Large intestine (tissue), 3 donors: ENCODE results near the gene OR2V2. TPM values are rescaled to one million over a fixed set of nuclear protein-coding genes. Genes with fewer than 3 reads are reported as not detected.

Experiments
- DNase-seq, 2 donors: peaks; one replicate each; pipeline versions ENCODE4 v3.0.0 to v3.0.0-alpha.2; 2013
- H3K27ac ChIP-seq: one replicate; pipeline ENCODE4 v1.5.1; 2013; ENCODE audit warnings: low read length
- H3K27me3 ChIP-seq: 2 replicates; pipeline ENCODE4 v1.6.1; 2013; ENCODE audit warnings: low read length; ENCODE audit not compliant: control insufficient read depth, insufficient read depth
- H3K36me3 ChIP-seq: 2 replicates; pipeline ENCODE4 v1.6.1; 2013; ENCODE audit warnings: low read length; ENCODE audit not compliant: control insufficient read depth, insufficient read depth
- H3K4me1 ChIP-seq: one replicate; pipeline ENCODE4 v1.6.1; 2013; ENCODE audit warnings: low read length; ENCODE audit not compliant: control insufficient read depth, insufficient read depth
- H3K4me3 ChIP-seq: one replicate; pipeline ENCODE4 v1.5.1; 2013; ENCODE audit warnings: low read length
- H3K9me3 ChIP-seq: one replicate; pipeline ENCODE4 v1.6.1; 2013; ENCODE audit warnings: mild to moderate bottlenecking, low read depth, low read length, moderate library complexity; ENCODE audit not compliant: control insufficient read depth
- WGBS: methylation state at CpG from one replicate; pipeline ENCODE4 v1.1.5; 2013; ENCODE audit warnings: low lambda C conversion rate; ENCODE audit not compliant: insufficient coverage; 5-methylcytosine and 5-hydroxymethylcytosine counted together
- polyA plus RNA-seq: library from polyadenylated mRNA; unstranded; fragments of 120-200 nt; gene quantifications from one replicate; pipeline ENCODE4 v1.2.1, GENCODE V29; 2013

OR2V2 gene
- polyA plus RNA-seq, 1 donor, result not detected

DNA sequence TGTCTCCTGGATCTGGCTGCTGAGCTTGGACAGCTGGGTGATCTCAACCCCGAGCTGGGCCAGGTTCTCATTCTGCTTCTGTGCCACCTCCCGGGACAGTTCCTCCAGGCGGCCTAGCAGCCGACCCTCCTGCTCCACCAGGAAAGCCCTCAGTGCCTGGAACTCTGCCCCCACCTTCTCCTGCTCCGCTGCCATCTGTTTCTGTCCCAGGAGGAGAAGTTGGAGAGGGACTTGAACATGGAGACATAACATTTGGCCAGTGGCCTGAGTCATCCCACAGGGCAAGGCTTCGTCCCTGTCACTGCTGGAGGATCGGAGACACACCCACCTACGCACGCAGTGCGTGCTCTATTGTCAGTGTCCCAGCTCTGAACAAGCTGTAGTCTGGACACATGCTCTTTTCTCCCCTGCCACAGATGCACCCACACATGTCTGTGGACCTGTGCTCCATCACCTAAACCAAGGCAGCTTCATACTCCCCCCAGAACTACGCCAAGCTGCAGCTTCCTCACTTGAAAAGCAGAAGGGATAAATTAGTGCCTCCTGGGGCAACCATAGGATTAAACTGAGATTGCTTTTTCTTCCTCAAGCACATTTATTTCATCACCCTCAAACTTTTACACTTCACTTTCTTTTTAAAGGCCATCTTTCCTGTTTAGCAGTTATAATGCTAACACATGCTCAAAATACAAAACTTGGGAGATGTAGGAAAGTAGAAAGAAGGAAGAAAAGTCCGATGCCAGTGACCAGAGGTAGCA is 52.7 kb downstream of the OR2V2 start:
- Histone ChIP-seq H3K36me3 (no peaks in the 10 kb centered on the region), H3K4me1 (peaks cover 9% of the 10 kb centered on the region), H3K4me3 (no peak overlapping the region), H3K9me3 (peaks cover 6% of the 10 kb centered on the region), H3K27ac (no peak overlapping the region), H3K27me3 (peaks cover 61% of the 10 kb centered on the region)
- DNase-seq, result no peak
- 60% methylated on average over 1 of the region's 12 CpGs for WGBS

DNA sequence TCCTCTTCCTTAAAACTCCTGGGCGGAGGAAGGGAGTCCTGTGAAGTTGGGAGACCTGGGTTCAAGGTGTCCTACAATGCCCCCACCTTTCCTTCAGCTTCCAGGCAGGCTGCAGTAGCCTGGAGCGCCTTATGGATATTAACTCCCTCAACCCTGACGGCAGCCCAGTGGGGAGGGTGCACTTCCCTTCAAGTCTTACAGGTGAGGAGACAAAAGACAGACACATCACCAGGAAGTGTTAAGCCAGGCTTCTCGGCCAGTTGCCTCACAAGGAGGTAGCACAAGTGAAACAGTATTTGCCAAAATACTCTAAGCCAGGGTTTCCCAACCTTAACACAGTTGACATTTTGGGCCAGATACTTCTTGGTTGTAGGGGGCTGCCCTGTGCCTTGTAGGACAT is 53.4 kb downstream of the OR2V2 start:
- Histone ChIP-seq H3K4me3 (no peak overlapping the region), H3K4me1 (peaks cover 16% of the 10 kb centered on the region), H3K27ac (no peak overlapping the region), H3K9me3 (peaks cover 2% of the 10 kb centered on the region), H3K36me3 (no peaks in the 10 kb centered on the region), H3K27me3 (peaks cover 61% of the 10 kb centered on the region)
- no CpG with 5 or more reads among the region's 4 CpGs for WGBS
- no peak for DNase-seq

DNA sequence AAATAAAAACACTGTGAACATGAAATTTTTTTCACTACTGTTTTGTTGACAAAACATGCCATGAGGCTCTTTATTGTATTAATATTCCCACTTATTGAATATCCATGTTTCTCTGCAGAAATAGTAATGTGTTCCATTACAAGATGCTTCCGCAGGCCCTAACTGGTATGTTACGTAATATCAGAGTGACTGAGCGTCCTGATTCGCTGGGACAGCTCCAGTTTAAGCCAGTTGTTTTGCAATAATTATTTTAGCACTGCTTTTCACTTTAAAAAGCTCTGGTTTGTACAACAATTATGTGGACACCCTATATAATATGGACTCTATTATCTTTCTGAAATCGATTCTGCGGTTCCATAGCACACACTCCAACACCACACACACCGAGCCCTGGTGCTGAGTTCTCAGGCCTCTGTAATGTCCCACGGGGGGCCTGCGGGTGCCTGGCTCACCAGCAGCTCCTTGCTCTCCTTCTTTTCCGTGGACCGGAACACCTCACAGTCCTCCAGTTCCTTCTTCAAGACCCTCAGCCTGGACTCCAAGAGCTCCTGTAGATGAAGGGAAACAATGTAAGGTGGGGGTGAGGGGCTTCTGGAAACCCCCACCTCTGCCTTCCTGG is 55.8 kb downstream of the OR2V2 start:
- Histone ChIP-seq H3K4me1 (peaks cover 17% of the 10 kb centered on the region), H3K4me3 (no peak overlapping the region), H3K27me3 (peaks cover 59% of the 10 kb centered on the region), H3K27ac (no peak overlapping the region), H3K9me3 (peaks cover 2% of the 10 kb centered on the region), H3K36me3 (no peaks in the 10 kb centered on the region)
- WGBS, result 60% methylated on average over 1 of the region's 11 CpGs
- DNase-seq, result no peak

DNA sequence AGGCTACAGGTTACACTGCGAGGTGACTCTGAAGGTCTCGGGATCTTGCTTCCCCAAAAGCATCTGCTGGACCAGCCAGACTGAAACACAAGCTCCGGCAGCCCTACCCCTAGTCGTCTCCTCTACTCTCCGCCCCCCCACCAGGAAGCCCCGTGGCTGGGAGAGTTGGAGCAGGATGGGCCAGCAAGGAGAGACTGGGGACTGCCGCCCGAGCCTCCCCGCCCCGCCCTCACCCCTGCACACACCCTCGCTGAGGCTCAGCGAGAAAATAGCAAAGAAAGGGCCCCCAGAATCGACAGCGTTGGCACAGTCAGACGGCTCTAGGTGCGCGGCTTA is 56.4 kb downstream of the OR2V2 start:
- H3K27ac ChIP-seq, result no peak overlapping the region

DNA sequence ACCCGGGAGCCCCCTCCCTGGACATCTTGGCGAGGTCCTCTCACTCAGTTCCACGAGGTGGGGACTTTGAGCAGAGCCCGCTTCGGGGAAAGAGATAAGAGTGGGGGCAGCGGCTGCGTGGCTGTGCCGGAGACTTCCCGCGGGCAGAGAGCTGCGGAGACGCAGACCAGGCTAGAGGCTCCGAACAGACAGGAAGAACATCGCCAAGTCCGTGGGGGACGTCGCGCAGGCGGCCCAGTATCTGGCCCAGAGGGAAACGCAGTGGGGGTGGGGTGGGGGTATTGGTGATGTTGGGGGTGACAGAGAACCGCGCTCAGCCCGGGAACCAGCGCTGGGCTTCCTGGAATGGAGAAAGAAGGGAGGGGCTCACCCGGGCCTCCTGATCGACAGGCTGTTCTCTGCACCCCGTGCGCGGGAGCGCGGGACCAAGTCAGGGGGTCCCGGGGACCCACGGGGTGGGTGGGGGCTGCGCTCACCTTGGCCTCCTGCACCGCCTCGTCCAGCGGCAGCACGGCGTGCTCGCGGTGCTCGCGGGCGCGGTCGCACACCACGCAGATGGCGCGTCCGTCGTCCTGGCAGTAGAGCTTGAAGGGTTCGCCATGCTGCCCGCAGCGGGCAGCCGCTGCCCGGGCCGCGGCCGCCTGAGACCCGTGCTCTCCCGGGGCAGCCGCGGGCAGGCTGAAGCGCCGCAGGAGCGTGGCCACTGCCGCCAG is 56.9 kb downstream of the OR2V2 start:
- Histone ChIP-seq H3K4me3 (peak overlapping the region; percentile 34), H3K4me1 (peaks cover 17% of the 10 kb centered on the region), H3K27ac (no peak overlapping the region), H3K9me3 (peaks cover 2% of the 10 kb centered on the region), H3K27me3 (peaks cover 56% of the 10 kb centered on the region), H3K36me3 (no peaks in the 10 kb centered on the region)
- no CpG with 5 or more reads among the region's 67 CpGs for WGBS
- peak in 1 of 2 donors; percentile 51 for DNase-seq

More for the DNA sequence above, 56.4 kb downstream of the OR2V2 start:
- WGBS, result no CpG with 5 or more reads among the region's 17 CpGs
- peaks cover 17% of the 10 kb centered on the region for H3K4me1 ChIP-seq
- no peak for DNase-seq
- peaks cover 56% of the 10 kb centered on the region for H3K27me3 ChIP-seq
- H3K4me3 ChIP-seq, result peak overlapping the region; percentile 34
- no peaks in the 10 kb centered on the region for H3K36me3 ChIP-seq
- H3K9me3 ChIP-seq, result peaks cover 2% of the 10 kb centered on the region

DNA sequence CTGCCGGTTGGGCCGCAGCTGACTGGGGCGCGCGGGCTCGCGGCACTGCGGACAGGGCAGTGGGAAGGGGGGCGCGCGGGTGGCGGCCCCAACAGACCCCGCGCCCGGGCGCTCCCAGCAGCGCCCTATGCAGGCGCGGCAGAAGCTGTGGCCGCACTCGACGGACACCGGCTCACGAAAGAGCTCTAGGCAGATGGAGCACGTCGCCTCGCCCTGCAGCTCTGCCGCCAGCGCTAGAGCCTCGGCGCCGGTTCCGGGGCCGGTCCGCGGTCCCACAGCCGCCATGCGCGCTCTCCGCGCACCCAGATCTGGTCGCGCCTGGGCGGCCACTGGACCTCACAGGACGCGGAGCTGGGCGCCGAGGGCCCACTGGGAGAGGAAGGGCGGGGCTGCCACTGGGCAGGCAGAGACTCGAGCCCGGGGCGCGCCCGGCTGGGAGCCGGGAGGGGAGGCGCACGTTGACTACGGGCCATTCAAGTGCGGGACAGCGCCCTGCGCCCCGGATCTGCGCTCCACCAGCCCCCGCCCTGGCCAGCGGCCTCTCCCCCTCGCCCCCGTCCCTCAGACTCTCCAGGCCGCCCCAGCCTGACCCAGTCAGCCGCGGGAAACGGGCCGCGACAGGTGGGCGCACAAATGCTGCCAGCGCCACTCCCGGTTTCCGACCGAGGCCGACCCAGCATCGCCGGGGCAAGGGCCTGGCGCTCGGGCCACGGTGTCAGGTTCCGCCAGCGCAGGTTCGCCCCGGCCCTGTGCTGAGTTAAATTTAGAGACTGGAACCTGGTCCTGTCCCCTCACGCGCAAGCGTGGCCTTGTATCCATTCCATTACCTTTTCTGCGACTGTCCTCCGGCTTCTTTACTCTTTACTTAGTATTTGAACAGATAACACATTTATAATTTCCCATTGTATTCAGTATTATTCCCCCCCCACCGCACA is 57.7 kb downstream of the OR2V2 start, which contains the start of gene TRIM7:
TRIM7 (minus strand) TSS at position 371 of the 935 bp plus-strand sequence; CDS start at position 285, 86 bp downstream.
- peak in 1 of 2 donors; percentile 42 for DNase-seq
- peak within 1 kb of the TSS; percentile 47 for H3K4me3 ChIP-seq
- peaks cover 17% of the 10 kb centered on the region for H3K4me1 ChIP-seq
- peaks cover 51% of the 10 kb centered on the region for H3K27me3 ChIP-seq
- 20% methylated on average over 1 of the region's 94 CpGs for WGBS
- H3K36me3 ChIP-seq, result no peaks in the 10 kb centered on the region
- H3K9me3 ChIP-seq, result peaks cover 2% of the 10 kb centered on the region
- H3K27ac ChIP-seq, result no peak within 1 kb of the TSS

DNA sequence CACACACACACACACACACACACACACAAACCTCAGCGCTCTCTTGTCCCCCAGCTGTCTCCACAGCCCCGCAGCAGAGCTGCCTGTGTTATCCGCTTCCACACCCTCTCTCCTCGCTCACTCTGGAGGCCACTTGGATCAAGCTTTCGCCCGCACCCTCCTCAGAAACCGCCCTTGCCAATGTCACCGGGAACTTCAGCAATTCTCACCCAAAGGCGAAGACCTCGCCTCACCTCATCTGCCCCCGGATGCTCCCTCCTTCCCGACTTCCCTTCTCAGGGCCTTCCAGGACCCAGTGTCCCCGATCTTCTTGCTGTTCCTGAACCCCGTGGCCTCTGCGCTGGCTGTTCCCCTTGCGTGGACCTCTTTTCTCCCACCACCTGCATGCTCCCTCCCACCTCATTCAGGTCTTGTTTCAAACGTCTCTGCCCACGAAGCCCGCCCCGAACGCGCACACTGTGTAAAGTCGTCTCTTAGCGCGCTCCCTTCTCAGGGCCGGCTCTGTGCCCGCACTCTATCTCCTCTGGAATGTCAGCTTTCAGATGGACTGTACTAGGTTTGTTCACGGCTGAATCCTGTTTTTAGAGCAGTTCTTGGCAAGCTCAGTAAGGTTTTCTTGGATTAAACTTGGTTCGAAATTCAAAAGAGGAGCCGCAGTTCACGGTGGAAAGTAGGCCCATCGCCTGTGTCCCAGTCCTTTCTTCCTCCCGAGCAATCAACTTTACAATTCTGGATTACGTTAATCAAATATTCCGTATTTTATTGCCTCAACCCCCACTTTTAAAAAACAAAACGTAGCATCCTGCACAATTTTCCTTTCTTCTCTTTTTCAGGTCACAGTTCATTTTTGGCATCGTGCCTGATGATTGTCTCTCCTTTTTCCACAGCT is 58.6 kb downstream of the OR2V2 start:
- H3K27ac ChIP-seq, result no peak overlapping the region

DNA sequence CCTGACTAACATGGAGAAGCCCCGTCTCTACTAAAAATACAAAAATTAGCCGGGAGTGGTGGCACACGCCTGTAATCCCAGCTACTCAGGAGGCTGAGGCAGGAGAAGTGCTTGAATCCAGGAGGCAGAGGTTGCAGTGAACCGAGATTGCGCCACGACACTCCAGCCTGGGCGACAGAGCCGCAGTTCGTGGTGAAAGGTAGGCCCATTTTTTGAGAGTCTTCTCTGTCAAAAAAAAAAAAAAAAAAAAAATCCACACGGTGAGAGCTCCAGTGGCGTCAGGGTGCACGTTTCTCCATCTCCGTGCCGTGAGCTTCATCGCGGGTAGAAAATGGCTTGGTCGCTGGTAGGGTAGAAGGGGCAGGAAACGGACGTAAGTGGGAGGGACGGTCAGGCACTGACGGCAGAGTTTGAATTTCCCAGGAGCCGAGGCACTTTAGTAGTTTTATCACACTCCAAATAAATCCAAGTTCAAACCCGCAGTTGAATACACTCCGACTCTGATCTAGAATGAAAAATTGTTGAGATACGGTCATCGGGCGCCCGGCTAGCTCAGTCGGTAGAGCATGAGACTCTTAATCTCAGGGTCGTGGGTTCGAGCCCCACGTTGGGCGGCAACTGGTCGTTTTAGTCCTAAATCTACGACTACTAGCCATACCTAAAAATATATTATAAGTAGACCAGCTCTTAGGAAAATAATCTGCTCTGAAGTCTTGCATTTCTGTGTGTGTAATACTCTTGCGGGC is 60.0 kb downstream of the OR2V2 start:
- Histone ChIP-seq H3K9me3 (peaks cover 2% of the 10 kb centered on the region), H3K36me3 (no peaks in the 10 kb centered on the region), H3K27me3 (peaks cover 44% of the 10 kb centered on the region), H3K4me3 (peak overlapping the region; percentile 47), H3K4me1 (peaks cover 17% of the 10 kb centered on the region), H3K27ac (peak overlapping the region; percentile 16)
- WGBS, result 0% methylated on average over 1 of the region's 36 CpGs
- peak in 1 of 2 donors; percentile 74 for DNase-seq

More for the DNA sequence above, 58.6 kb downstream of the OR2V2 start:
- DNase-seq, result peak in 1 of 2 donors; percentile 47
- peak overlapping the region; percentile 47 for H3K4me3 ChIP-seq
- H3K4me1 ChIP-seq, result peaks cover 17% of the 10 kb centered on the region
- 23% methylated on average over 7 of the region's 37 CpGs for WGBS
- H3K36me3 ChIP-seq, result no peaks in the 10 kb centered on the region
- peaks cover 49% of the 10 kb centered on the region for H3K27me3 ChIP-seq
- peaks cover 2% of the 10 kb centered on the region for H3K9me3 ChIP-seq

DNA sequence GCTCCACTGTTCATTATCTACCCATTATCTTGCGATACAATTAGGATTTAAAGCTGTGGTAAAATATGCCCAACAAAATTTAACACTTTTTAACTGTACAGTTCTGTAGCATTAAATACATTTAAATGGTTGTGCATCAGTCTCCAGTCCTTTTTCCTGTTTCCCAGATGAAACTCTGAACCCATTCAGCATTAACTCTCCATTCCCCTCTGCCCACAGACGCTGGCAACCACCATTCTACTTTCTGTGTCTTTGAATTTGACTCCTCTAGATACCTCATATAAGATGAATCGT is 60.5 kb downstream of the OR2V2 start:
- WGBS, result 55% methylated on average over 2 of the region's 3 CpGs
- Histone ChIP-seq H3K27ac (no peak overlapping the region), H3K36me3 (no peaks in the 10 kb centered on the region), H3K27me3 (peaks cover 45% of the 10 kb centered on the region), H3K4me3 (no peak overlapping the region), H3K4me1 (peaks cover 17% of the 10 kb centered on the region), H3K9me3 (peaks cover 2% of the 10 kb centered on the region)
- DNase-seq, result no peak
